GM23338 (cell line): ENCODE data around the gene FATE1. TPM values are rescaled to one million over a fixed set of nuclear protein-coding genes. Genes with fewer than 3 reads are reported as not detected.
A peak's percentile ranks its signal among the peaks of the same experiment; 100 is the strongest.

ENCODE experiments used
- ATAC-seq: fragments of 200-7000 bp; cut with Tn5 transposase; 3 replicates; pipeline ENCODE4 v1.9.1; 2020
- DNase-seq: peaks from one replicate; pipeline ENCODE4 v3.0.0-alpha.2; 2015; ENCODE audit warnings: low spot score
- H2AFZ ChIP-seq: fragments of 200-600 bp; sonication (generic); 2 replicates; pipeline ENCODE4 v1.8.0; 2016; ENCODE audit warnings: antibody characterized with exemption, mild to moderate bottlenecking, moderate library complexity
- H3F3A ChIP-seq: fragments of 200-600 bp; sonication (generic); replicated peaks from 2 replicates; pipeline ENCODE4 v1.8.0; 2017; ENCODE audit warnings: antibody characterized with exemption, mixed run types, low read depth
- H3K27ac ChIP-seq: fragments of 200-600 bp; sonication (generic); 2 replicates; pipeline ENCODE4 v1.6.1; 2016; ENCODE audit warnings: low read depth
- H3K27me3 ChIP-seq: fragments of 200-600 bp; sonication (generic); 2 replicates; pipeline ENCODE4 v1.8.0; 2016; ENCODE audit warnings: mild to moderate bottlenecking, mixed run types, moderate library complexity; ENCODE audit not compliant: insufficient read depth
- H3K36me3 ChIP-seq: fragments of 200-600 bp; sonication (generic); 2 replicates; pipeline ENCODE4 v1.8.0; 2016; ENCODE audit warnings: mild to moderate bottlenecking; ENCODE audit not compliant: insufficient read depth
- H3K4me1 ChIP-seq: fragments of 200-600 bp; sonication (generic); 2 replicates; pipeline ENCODE4 v1.8.0; 2016; ENCODE audit warnings: mild to moderate bottlenecking, moderate library complexity; ENCODE audit not compliant: insufficient read depth
- H3K4me2 ChIP-seq: fragments of 200-600 bp; sonication (generic); 2 replicates; pipeline ENCODE4 v1.7.1; 2017; ENCODE audit warnings: mixed run types
- H3K4me3 ChIP-seq: fragments of 200-600 bp; sonication (generic); 2 replicates; pipeline ENCODE4 v1.6.1; 2016; ENCODE audit warnings: mixed run types
- H3K79me2 ChIP-seq: fragments of 200-600 bp; sonication (generic); replicated peaks from 2 replicates; pipeline ENCODE4 v1.8.0; 2017; ENCODE audit warnings: mild to moderate bottlenecking; ENCODE audit not compliant: insufficient read depth
- H3K9me2 ChIP-seq: fragments of 200-600 bp; sonication (generic); 2 replicates; pipeline ENCODE4 v1.8.0; 2017; ENCODE audit not compliant: insufficient read depth
- H4K20me1 ChIP-seq: fragments of 200-600 bp; sonication (generic); replicated peaks from 2 replicates; pipeline ENCODE4 v1.8.0; 2017; ENCODE audit warnings: mild to moderate bottlenecking; ENCODE audit not compliant: insufficient read depth
- H3K27ac Mint-ChIP-seq: 2 replicates; pipeline ENCODE4 v1.8.0; 2020; ENCODE audit warnings: inconsistent platforms, mild to moderate bottlenecking, moderate library complexity, mixed read lengths
- H3K27me3 Mint-ChIP-seq: 3 replicates; pipeline ENCODE4 v1.8.0; 2022; ENCODE audit warnings: low read depth, mild to moderate bottlenecking, moderate library complexity, mixed read lengths, inconsistent platforms; ENCODE audit not compliant: insufficient read depth, poor library complexity
- H3K36me3 Mint-ChIP-seq: 3 replicates; pipeline ENCODE4 v1.8.0; 2021; ENCODE audit warnings: low read depth, mild to moderate bottlenecking, inconsistent platforms, moderate library complexity, mixed read lengths
- H3K4me1 Mint-ChIP-seq: 3 replicates; pipeline ENCODE4 v1.8.0; 2020; ENCODE audit warnings: mild to moderate bottlenecking, inconsistent platforms, mixed read lengths
- H3K4me3 Mint-ChIP-seq: 3 replicates; pipeline ENCODE4 v1.8.0; 2021; ENCODE audit warnings: moderate library complexity, mild to moderate bottlenecking, inconsistent platforms, mixed read lengths
- H3K9me3 Mint-ChIP-seq: 3 replicates; pipeline ENCODE4 v1.8.0; 2020; ENCODE audit warnings: moderate library complexity, mild to moderate bottlenecking, inconsistent platforms, mixed read lengths
- CTCF ChIP-seq, 2 experiments: fragments of 200-600 bp in 1 of 2; sonication (generic) in 1 of 2; conservative IDR thresholded peaks; 2 replicates each; pipeline versions ENCODE4 v1.5.1 to v1.6.1; 2016 to 2017; ENCODE audit warnings: antibody characterized with exemption in 2 of 2, low read depth in 2 of 2, mild to moderate bottlenecking in 2 of 2, moderate library complexity in 1 of 2
- EZH2phosphoT487 ChIP-seq: fragments of 200-600 bp; sonication (generic); IDR thresholded peaks from one replicate; pipeline ENCODE4 v1.8.1; 2018; ENCODE audit warnings: antibody characterized with exemption; ENCODE audit not compliant: unreplicated experiment
- JUNB ChIP-seq: IDR thresholded peaks from one replicate; pipeline ENCODE4 v1.6.1; 2016; ENCODE audit warnings: antibody characterized with exemption; ENCODE audit not compliant: unreplicated experiment
- NANOG ChIP-seq: IDR thresholded peaks from 2 replicates; pipeline ENCODE4 v1.6.1; 2016; ENCODE audit warnings: antibody characterized with exemption, borderline replicate concordance
- STAT1 ChIP-seq: IDR thresholded peaks from one replicate; pipeline ENCODE4 v1.6.1; 2016; ENCODE audit warnings: antibody characterized with exemption; ENCODE audit not compliant: unreplicated experiment
- ZNF114 ChIP-seq: fragments of 250-450 bp; sonication (Bioruptor Pico); IDR thresholded peaks from 2 replicates; pipeline ENCODE4 v1.5.0; 2020; ENCODE audit warnings: mild to moderate bottlenecking, moderate library complexity
- polyA plus RNA-seq: library from polyadenylated mRNA; unstranded; fragments of >200 nt; fragmentation: Nextera tagmentation; extraction: Ambion mirVana; gene quantifications from 2 replicates; pipeline ENCODE4 v1.2.1, GENCODE V29; 2016
- total RNA-seq: library from RNA; depleted of rRNA; stranded (reverse); fragments of >200 nt; shearing (Covaris generic); gene quantifications from 2 replicates; pipeline ENCODE4 v1.2.3, GENCODE V29; 2014
- TF ChIP-seq, protein P1 (sequence below): IDR thresholded peaks from 2 replicates; pipeline ENCODE4 v1.6.1; 2016; ENCODE audit warnings: antibody characterized with exemption

Gene FATE1
- total and polyA plus RNA-seq, 2 experiments from 2014 or later, result 0.31 TPM; not detected in 1

DNA sequence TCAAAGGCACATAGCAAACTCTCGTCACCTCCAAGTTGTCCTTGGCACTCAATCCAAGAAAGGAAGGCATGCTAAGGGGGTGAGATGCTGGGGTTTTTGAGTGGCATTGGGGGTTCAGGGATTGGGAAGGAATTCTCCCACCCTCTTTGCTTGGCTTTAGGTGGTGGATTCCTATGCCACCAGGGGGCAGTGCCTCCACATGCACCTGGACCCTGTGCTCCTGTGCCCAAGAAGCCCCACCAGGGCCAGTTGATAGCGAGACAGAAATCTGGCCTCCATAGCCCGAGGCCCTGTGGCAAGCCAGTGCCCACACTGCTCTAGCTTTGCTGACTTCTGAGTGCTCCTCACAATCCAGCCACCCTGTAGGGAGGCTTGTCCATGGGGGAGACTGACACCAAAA is 2.0 kb upstream of the FATE1 start:
- peak; percentile 62 for DNase-seq
- Mint-ChIP-seq H3K36me3 (no peaks in the 10 kb centered on the region), H3K4me3 (no peak overlapping the region), H3K9me3 (no peaks in the 10 kb centered on the region), H3K27me3 (peaks cover 3% of the 10 kb centered on the region), H3K27ac (no peak overlapping the region), H3K4me1 (peaks cover 11% of the 10 kb centered on the region; the same call in 2 of the 3 replicates)
- peak; percentile 95 for ATAC-seq
- H3K4me1 ChIP-seq, result no peaks in the 10 kb centered on the region; the same call in 1 of the 2 replicates
- H3K4me2 ChIP-seq, result no peak overlapping the region
- TF ChIP-seq ZNF114 (CRISPR knock-in tag), result no peak
- TF ChIP-seq JUNB, result no peak
- peak; percentile 60 to 79 for TF ChIP-seq CTCF (conservative IDR thresholded peaks at IDR 0.05; ENCODE audit: low read depth in 2 of 2)
- TF ChIP-seq NANOG, result no peak
- H3K27ac ChIP-seq, result no peak overlapping the region
- H3K79me2 ChIP-seq, result no peaks in the 10 kb centered on the region
- H3K27me3 ChIP-seq, result no peaks in the 10 kb centered on the region
- H3K9me2 ChIP-seq, result no peaks in the 10 kb centered on the region
- no peaks in the 10 kb centered on the region for H4K20me1 ChIP-seq
- no peaks in the 10 kb centered on the region for H3F3A ChIP-seq
- H2AFZ ChIP-seq, result no peak overlapping the region
- no peaks in the 10 kb centered on the region for H3K36me3 ChIP-seq
- H3K4me3 ChIP-seq, result no peak overlapping the region

DNA sequence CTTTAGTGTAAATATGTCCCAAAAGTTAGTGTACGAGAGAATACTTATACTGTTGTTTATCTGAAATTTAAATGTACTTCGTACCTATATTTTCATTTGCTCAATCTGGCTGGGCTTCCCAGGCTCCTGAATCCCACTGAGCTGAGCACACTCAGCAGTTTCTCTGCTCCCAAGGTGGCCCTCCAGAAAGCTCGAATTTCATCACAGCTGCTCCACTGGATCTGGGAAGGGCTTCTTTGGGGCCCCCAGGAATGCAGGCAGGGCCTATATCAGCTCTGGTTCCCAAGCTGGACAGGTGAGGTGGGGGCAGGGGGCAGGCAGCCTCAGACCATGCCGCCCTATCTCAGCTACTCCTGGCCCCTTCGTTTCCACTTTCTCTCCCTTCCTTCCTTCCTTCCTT is 1.5 kb upstream of the FATE1 start:
- H3K36me3 ChIP-seq, result no peaks in the 10 kb centered on the region
- no peaks in the 10 kb centered on the region for H3K36me3 Mint-ChIP-seq
- no peaks in the 10 kb centered on the region for H3K9me2 ChIP-seq
- H3K27ac Mint-ChIP-seq, result no peak overlapping the region
- peaks cover 11% of the 10 kb centered on the region; the same call in 2 of the 3 replicates for H3K4me1 Mint-ChIP-seq
- H3K4me1 ChIP-seq, result no peaks in the 10 kb centered on the region; the same call in 1 of the 2 replicates
- H3K27ac ChIP-seq, result no peak overlapping the region
- no peak overlapping the region for H3K4me3 Mint-ChIP-seq
- TF ChIP-seq STAT1 (no peak), EZH2phosphoT487 (no peak)
- TF ChIP-seq, protein P1, sequence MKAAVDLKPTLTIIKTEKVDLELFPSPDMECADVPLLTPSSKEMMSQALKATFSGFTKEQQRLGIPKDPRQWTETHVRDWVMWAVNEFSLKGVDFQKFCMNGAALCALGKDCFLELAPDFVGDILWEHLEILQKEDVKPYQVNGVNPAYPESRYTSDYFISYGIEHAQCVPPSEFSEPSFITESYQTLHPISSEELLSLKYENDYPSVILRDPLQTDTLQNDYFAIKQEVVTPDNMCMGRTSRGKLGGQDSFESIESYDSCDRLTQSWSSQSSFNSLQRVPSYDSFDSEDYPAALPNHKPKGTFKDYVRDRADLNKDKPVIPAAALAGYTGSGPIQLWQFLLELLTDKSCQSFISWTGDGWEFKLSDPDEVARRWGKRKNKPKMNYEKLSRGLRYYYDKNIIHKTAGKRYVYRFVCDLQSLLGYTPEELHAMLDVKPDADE, result no peak
- H3K4me2 ChIP-seq, result no peak overlapping the region
- H3K9me3 Mint-ChIP-seq, result no peaks in the 10 kb centered on the region
- no peak overlapping the region for H3K4me3 ChIP-seq
- no peak overlapping the region for H2AFZ ChIP-seq
- H3K27me3 ChIP-seq, result no peaks in the 10 kb centered on the region
- DNase-seq (peak; percentile 30), ATAC-seq (peak; percentile 79)
- no peaks in the 10 kb centered on the region for H4K20me1 ChIP-seq
- H3K27me3 Mint-ChIP-seq, result peaks cover 3% of the 10 kb centered on the region
- no peaks in the 10 kb centered on the region for H3K79me2 ChIP-seq
- H3F3A ChIP-seq, result no peaks in the 10 kb centered on the region

GRCh38 chrX:151722241-151722846 is 6.5 kb downstream of the FATE1 start:
- no peaks in the 10 kb centered on the region for H3K79me2 ChIP-seq
- no peak overlapping the region for H3K27ac ChIP-seq
- no peaks in the 10 kb centered on the region; the same call in 2 of the 3 replicates for H3K9me3 Mint-ChIP-seq
- DNase-seq (peak; percentile 72), ATAC-seq (peak; percentile 98)
- H3K36me3 ChIP-seq, result no peaks in the 10 kb centered on the region
- H3K4me1 Mint-ChIP-seq, result peaks cover 7% of the 10 kb centered on the region; the same call in 2 of the 3 replicates
- peak overlapping the region; percentile 69; the same call in 1 of the 2 replicates for H2AFZ ChIP-seq
- no peaks in the 10 kb centered on the region for H3F3A ChIP-seq
- H3K36me3 Mint-ChIP-seq, result no peaks in the 10 kb centered on the region
- no peak overlapping the region for H3K4me3 ChIP-seq
- no peaks in the 10 kb centered on the region for H4K20me1 ChIP-seq
- peaks cover 2% of the 10 kb centered on the region for H3K27me3 Mint-ChIP-seq
- H3K4me2 ChIP-seq, result no peak overlapping the region
- no peaks in the 10 kb centered on the region for H3K9me2 ChIP-seq
- no peaks in the 10 kb centered on the region for H3K4me1 ChIP-seq
- H3K27me3 ChIP-seq, result no peaks in the 10 kb centered on the region
- H3K27ac Mint-ChIP-seq, result no peak overlapping the region
- TF ChIP-seq CTCF (conservative IDR thresholded peaks at IDR 0.05; ENCODE audit: low read depth in 2 of 2) (peak; percentile 45 to 72), NANOG (no peak), EZH2phosphoT487 (no peak)
- H3K4me3 Mint-ChIP-seq, result peak overlapping the region; percentile 34; the same call in 1 of the 3 replicates
